Keratinocyte (primary cell): Measurements from ENCODE around the gene FBXW7. TPM values are rescaled to one million over a fixed set of nuclear protein-coding genes. Genes with fewer than 3 reads are reported as not detected.

Experiments used
- DNase-seq: peaks from one replicate; pipeline ENCODE4 v3.0.0-alpha.2; 2011; ENCODE audit warnings: low read depth, missing footprints, low spot score
- FAIRE-seq: peaks from 2 replicates; lab custom pipeline; 2011; peaks lifted over from hg19 to GRCh38; lab: Jason Lieb, UNC
- H2AFZ ChIP-seq: 2 replicates; pipeline ENCODE4 v1.6.0; 2012; ENCODE audit warnings: low read length, control low read depth, inconsistent platforms; ENCODE audit not compliant: control insufficient read depth
- H3K27ac ChIP-seq: 2 replicates; pipeline ENCODE4 v1.5.1; 2011; ENCODE audit warnings: low read length; ENCODE audit not compliant: control insufficient read depth, insufficient read depth
- H3K27me3 ChIP-seq: 3 replicates; pipeline ENCODE4 v1.6.0; 2011; ENCODE audit warnings: low read length; ENCODE audit not compliant: control insufficient read depth, insufficient read depth; ENCODE audit errors: extremely low read depth
- H3K36me3 ChIP-seq, 2 experiments: 2 replicates in 1 of 2; 3 replicates in 1 of 2; pipeline ENCODE4 v1.5.1; 2011; ENCODE audit warnings: low read length in 2 of 2, mild to moderate bottlenecking in 1 of 2; ENCODE audit not compliant: control insufficient read depth in 2 of 2, insufficient read depth in 2 of 2; ENCODE audit errors: extremely low read depth in 1 of 2
- H3K4me1 ChIP-seq: 3 replicates; pipeline ENCODE4 v1.5.1; 2011; ENCODE audit warnings: low read length; ENCODE audit not compliant: control insufficient read depth, insufficient read depth; ENCODE audit errors: extremely low read depth
- H3K4me2 ChIP-seq: 3 replicates; pipeline ENCODE4 v1.6.0; 2011; ENCODE audit warnings: low read depth, low read length; ENCODE audit not compliant: control insufficient read depth, insufficient read depth; ENCODE audit errors: extremely low read depth
- H3K4me3 ChIP-seq, 3 experiments: fragments of 200-600 bp in 1 of 3; sonication (generic) in 1 of 3; 2 replicates in 2 of 3; 3 replicates in 1 of 3; pipeline ENCODE4 v1.5.1; 2011 to 2016; ENCODE audit warnings: low read length in 3 of 3, mild to moderate bottlenecking in 3 of 3, control low read depth in 2 of 3, inconsistent platforms in 1 of 3, low read depth in 1 of 3, mixed read lengths in 1 of 3, mixed run types in 1 of 3, moderate library complexity in 1 of 3; ENCODE audit not compliant: control insufficient read depth in 2 of 3, insufficient read depth in 2 of 3; ENCODE audit errors: extremely low read depth in 1 of 3
- H3K79me2 ChIP-seq: 2 replicates; pipeline ENCODE4 v1.6.0; 2012; ENCODE audit warnings: low read length; ENCODE audit not compliant: control insufficient read depth, insufficient read depth
- H3K9ac ChIP-seq: 3 replicates; pipeline ENCODE4 v1.6.0; 2011; ENCODE audit warnings: low read length; ENCODE audit not compliant: control insufficient read depth, insufficient read depth; ENCODE audit errors: extremely low read depth
- H3K9me1 ChIP-seq: 3 replicates; pipeline ENCODE4 v1.6.0; 2011; ENCODE audit warnings: low read length; ENCODE audit not compliant: control insufficient read depth, insufficient read depth; ENCODE audit errors: extremely low read depth
- H3K9me3 ChIP-seq: 2 replicates; pipeline ENCODE4 v1.5.1; 2012; ENCODE audit warnings: low read depth, low read length; ENCODE audit not compliant: control insufficient read depth
- H4K20me1 ChIP-seq: 3 replicates; pipeline ENCODE4 v1.6.0; 2011; ENCODE audit warnings: low read length; ENCODE audit not compliant: control insufficient read depth, insufficient read depth; ENCODE audit errors: extremely low read depth
- EZH2 ChIP-seq: IDR thresholded peaks from one replicate; pipeline ENCODE4 v1.6.1; 2012; ENCODE audit warnings: inconsistent platforms, mild to moderate bottlenecking, low read length, moderate library complexity
- dilution Hi-C: fragments of 300-500 bp; cut with MboI; formaldehyde crosslinking; loops from one replicate; pipeline ENCODE4 v1.7.0; 2020; ENCODE audit warnings: low sequenced_read_pairs; ENCODE audit not compliant: extremely low pct_ligation_motif_present
- polyA plus RNA-seq, 5 experiments: library from polyadenylated mRNA; depleted of rRNA in 3 of 5; stranded (reverse) in 3 of 5; stranded (forward) in 1 of 5; unstranded in 1 of 5; fragments of >200 nt; gene quantifications; 1 replicate in 1 of 5; 2 replicates in 3 of 5; 3 replicates in 1 of 5; pipeline versions ENCODE4 v1.2.1 to v1.2.3, GENCODE V29; 2011 to 2012; ENCODE audit warnings: missing spikeins in 2 of 5, low read depth in 1 of 5, low replicate concordance in 1 of 5
- TF ChIP-seq, protein P1 (sequence below), 3 experiments: IDR thresholded peaks in 1 of 3; conservative IDR thresholded peaks in 1 of 3; optimal IDR thresholded peaks in 1 of 3; 2 replicates in 2 of 3; 3 replicates in 1 of 3; pipeline versions ENCODE3 to v1.5.1; 2011; ENCODE audit warnings: low read length in 3 of 3, mild to moderate bottlenecking in 3 of 3, moderate library complexity in 2 of 3, control low read depth in 1 of 3, inconsistent platforms in 1 of 3; ENCODE audit not compliant: insufficient read depth in 2 of 3; ENCODE audit errors: extremely low read depth in 1 of 3

FBXW7 gene
- polyA plus RNA-seq, 1 donor (not counting 4 experiments of a cell fraction or from before 2014, with no cell fraction given): 39.6 TPM

DNA sequence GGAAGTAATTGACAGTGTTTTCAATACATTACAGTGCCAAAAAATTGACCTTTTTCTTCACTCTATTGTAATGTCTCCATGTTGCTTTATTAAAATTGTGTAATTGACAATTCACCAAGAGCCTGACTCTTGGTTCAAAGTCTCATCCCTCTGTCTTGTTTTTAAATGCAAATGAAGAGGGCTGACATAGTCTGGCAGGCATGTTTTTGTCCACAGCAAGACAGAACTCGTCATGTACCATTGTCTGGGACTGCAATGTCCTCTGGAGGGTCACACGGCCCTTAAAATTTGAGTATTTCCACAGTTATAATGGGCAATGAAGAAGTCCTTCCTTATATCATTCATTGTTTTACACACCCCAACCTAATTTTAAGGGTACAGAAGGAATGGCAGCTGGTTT, 38.0 kb upstream of the FBXW7 start:
- dilution Hi-C loops: no loop called here
- TF ChIP-seq, protein P1, sequence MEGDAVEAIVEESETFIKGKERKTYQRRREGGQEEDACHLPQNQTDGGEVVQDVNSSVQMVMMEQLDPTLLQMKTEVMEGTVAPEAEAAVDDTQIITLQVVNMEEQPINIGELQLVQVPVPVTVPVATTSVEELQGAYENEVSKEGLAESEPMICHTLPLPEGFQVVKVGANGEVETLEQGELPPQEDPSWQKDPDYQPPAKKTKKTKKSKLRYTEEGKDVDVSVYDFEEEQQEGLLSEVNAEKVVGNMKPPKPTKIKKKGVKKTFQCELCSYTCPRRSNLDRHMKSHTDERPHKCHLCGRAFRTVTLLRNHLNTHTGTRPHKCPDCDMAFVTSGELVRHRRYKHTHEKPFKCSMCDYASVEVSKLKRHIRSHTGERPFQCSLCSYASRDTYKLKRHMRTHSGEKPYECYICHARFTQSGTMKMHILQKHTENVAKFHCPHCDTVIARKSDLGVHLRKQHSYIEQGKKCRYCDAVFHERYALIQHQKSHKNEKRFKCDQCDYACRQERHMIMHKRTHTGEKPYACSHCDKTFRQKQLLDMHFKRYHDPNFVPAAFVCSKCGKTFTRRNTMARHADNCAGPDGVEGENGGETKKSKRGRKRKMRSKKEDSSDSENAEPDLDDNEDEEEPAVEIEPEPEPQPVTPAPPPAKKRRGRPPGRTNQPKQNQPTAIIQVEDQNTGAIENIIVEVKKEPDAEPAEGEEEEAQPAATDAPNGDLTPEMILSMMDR (optimal IDR thresholded peaks at IDR 0.05 in 1 of 3, IDR thresholded peaks at IDR 0.05 in 1 of 3, conservative IDR thresholded peaks at IDR 0.05 in 1 of 3; ENCODE audit: extremely low read depth in 1 of 3, insufficient read depth in 2 of 3, low read length in 3 of 3): no peak
- TF ChIP-seq EZH2: no peak
- Histone ChIP-seq H3K79me2 (no peaks in the 10 kb centered on the region), H3K27ac (no peak overlapping the region), H4K20me1 (no peaks in the 10 kb centered on the region), H3K9me1 (no peaks in the 10 kb centered on the region), H3K9ac (no peak overlapping the region), H3K4me2 (no peak overlapping the region), H3K36me3 (no peaks in the 10 kb centered on the region), H3K4me3 (no peak overlapping the region), H2AFZ (no peak overlapping the region), H3K27me3 (no peaks in the 10 kb centered on the region), H3K4me1 (peaks cover 17% of the 10 kb centered on the region), H3K9me3 (no peaks in the 10 kb centered on the region)
- no peak for FAIRE-seq
- DNase-seq: no peak

DNA sequence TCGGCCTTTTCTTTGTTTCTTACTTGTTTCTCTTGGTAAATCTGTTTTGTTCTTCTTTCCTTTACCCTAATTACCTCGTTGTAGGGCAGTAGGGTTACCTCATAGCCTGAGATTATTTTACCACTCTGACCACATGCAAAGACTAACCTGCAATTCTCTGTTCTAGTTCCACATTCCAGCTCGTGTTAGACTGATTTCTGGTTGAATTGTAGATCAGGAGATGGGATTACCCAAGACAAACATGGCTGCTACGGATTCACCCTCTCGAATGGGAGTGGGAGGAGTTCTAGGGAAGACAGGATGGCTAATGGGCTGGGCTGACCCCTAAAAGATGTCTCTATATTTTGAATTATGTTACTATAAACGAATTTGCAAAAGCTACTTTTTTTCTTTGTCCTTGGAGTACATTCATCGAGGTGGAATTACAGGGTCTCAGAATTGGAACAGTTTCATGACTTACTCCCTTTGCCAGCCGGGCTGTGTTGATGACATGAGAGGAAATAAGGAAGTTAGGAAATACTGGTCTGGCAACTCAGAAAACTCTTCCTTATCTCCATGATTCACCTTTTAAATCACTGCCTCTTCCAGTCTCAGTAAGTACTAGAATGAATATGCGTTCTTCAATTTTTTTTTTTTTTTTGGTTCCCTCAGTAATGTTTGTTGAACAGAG, 36.7 kb upstream of the FBXW7 start:
- dilution Hi-C loops: no loop called here
- H3K27me3 ChIP-seq: no peaks in the 10 kb centered on the region
- peak overlapping the region; percentile 55 for H3K27ac ChIP-seq
- peaks cover 17% of the 10 kb centered on the region for H3K4me1 ChIP-seq
- H4K20me1 ChIP-seq: no peaks in the 10 kb centered on the region
- no peak overlapping the region for H3K9ac ChIP-seq
- peak; percentile 7 for DNase-seq
- peak overlapping the region in 1 of 3 experiments; percentile 1 for H3K4me3 ChIP-seq
- no peaks in the 10 kb centered on the region for H3K9me3 ChIP-seq
- H3K36me3 ChIP-seq: no peaks in the 10 kb centered on the region
- no peaks in the 10 kb centered on the region for H3K79me2 ChIP-seq
- FAIRE-seq: peak; percentile 88
- H2AFZ ChIP-seq: peak overlapping the region; percentile 17
- peak overlapping the region; percentile 49 for H3K4me2 ChIP-seq
- H3K9me1 ChIP-seq: no peaks in the 10 kb centered on the region
- no peak for TF ChIP-seq EZH2
- TF ChIP-seq, protein P1 (optimal IDR thresholded peaks at IDR 0.05 in 1 of 3, IDR thresholded peaks at IDR 0.05 in 1 of 3, conservative IDR thresholded peaks at IDR 0.05 in 1 of 3; ENCODE audit: extremely low read depth in 1 of 3, insufficient read depth in 2 of 3, low read length in 3 of 3): no peak
